ENCODE measurements around the gene CHRND.

The CHRND gene

GRCh38 chr2:232525791-232526371 lies at the start of gene CHRND:
Gene CHRND, plus strand, starts transcription at chr2:232526160. Its CDS starts 56 bp downstream, at chr2:232526216.
- H3K4me1 ChIP-seq, result no peaks in the 10 kb centered on the region
- no peak within 1 kb of the TSS for H3K4me3 ChIP-seq
- H3K27me3 ChIP-seq (ENCODE audit: low read depth), result peaks cover 10% of the 10 kb centered on the region
- in situ Hi-C loops (cut with MboI; ENCODE audit: low sequenced_read_pairs), result loop anchor here (5.0 kb wide), 1 partner anchor 624 kb away; no protein-coding TSS in a partner anchor
- H3K9me3 ChIP-seq, result no peaks in the 10 kb centered on the region
- no peaks in the 10 kb centered on the region for H3K36me3 ChIP-seq (replicated peaks)
- no peak for DNase-seq (ENCODE audit: low spot score in 2 of 2)

DNA sequence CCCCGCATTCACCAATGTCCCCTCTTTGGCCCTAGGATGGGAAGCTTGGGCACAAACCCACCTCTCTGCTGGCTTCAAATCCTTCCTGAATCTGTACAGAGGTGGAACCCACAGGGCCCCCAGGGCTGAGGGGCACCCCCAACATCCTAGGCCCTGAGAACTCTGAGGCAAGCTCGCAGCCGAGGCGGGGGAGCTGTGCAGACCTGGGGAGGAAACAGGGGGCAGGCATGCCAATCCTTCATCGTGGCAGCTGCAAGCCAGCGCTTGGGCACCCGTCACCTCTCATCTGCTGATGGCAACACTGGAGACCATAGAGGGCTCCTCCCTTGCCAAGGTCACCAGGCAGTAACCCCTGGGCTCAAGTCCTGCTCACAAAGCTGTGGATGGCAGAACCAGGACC lies 49.2 kb upstream of the CHRND start:
- no peak for DNase-seq (ENCODE audit: low spot score in 2 of 2)
- Histone ChIP-seq H3K27me3 (ENCODE audit: low read depth) (no peaks in the 10 kb centered on the region; the same call in 1 of the 2 replicates), H3K4me1 (peaks cover 13% of the 10 kb centered on the region), H3K36me3 (replicated peaks) (no peaks in the 10 kb centered on the region), H3K9me3 (no peaks in the 10 kb centered on the region), H3K4me3 (no peak overlapping the region)
- in situ Hi-C loops (cut with MboI; ENCODE audit: low sequenced_read_pairs), result no loop called here

- in situ Hi-C loops (cut with MboI; ENCODE audit: low sequenced_read_pairs), result no loop called here
Measured at GRCh38 chr2:232477751-232478510, 48.0 kb upstream of the CHRND start.

GRCh38 chr2:232478571-232479340 lies 47.2 kb upstream of the CHRND start:
- in situ Hi-C loops (cut with MboI; ENCODE audit: low sequenced_read_pairs), result no loop called here
- H3K9me3 ChIP-seq, result no peaks in the 10 kb centered on the region
- DNase-seq (ENCODE audit: low spot score in 2 of 2), result no peak
- no peaks in the 10 kb centered on the region for H3K36me3 ChIP-seq (replicated peaks)
- H3K4me1 ChIP-seq, result peaks cover 2% of the 10 kb centered on the region; the same call in 1 of the 2 replicates
- H3K4me3 ChIP-seq, result no peak overlapping the region
- H3K27me3 ChIP-seq (ENCODE audit: low read depth), result no peaks in the 10 kb centered on the region

More at GRCh38 chr2:232477751-232478510, 48.0 kb upstream of the CHRND start:
- Histone ChIP-seq H3K4me1 (peaks cover 11% of the 10 kb centered on the region), H3K9me3 (no peaks in the 10 kb centered on the region), H3K4me3 (no peak overlapping the region), H3K36me3 (replicated peaks) (no peaks in the 10 kb centered on the region), H3K27me3 (ENCODE audit: low read depth) (no peaks in the 10 kb centered on the region)
- DNase-seq (ENCODE audit: low spot score in 2 of 2), result no peak

DNA sequence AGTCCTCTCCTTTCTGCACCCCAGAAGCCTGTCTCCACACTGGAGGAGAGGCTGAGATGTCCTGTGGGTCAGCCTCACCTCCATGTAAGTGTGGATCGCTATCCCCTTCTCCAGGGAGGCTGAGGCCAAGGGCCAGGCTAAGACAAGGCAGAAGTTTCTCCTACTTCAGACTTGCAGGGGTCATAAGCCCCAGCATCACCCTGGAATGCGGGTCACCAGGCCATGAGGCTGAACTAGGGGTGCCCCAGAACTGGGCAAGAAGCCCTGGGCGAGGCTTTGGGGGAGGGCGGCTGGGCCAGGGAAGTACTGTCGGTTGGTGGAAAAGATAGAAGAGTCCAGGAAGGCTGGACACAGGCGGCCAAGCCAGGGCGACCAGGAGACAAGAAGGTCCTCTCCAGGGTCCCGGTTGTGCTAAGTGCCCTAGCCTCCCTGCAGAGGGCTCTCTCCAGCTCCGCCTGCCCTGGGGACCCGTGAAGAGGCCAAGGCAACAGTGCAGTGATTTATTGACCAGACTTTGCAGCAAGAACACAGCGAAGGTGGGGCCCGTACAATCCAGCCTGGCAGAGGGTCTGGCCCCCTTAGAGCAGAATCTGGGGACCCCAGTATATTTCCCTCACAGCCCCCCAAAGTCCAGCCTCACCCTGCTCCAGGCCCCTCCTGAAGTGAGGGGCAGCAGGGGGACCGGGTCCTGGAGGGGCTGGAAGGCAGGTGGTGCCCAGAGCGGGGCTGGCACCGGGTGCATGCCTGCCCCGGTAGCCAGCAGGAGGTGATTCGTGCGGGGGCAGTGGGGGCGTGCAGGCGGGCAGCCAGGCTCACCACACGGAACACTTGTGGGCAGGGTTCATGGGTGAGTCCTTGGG lies 46.4 kb upstream of the CHRND start:
- in situ Hi-C loops (cut with MboI; ENCODE audit: low sequenced_read_pairs), result no loop called here

DNA sequence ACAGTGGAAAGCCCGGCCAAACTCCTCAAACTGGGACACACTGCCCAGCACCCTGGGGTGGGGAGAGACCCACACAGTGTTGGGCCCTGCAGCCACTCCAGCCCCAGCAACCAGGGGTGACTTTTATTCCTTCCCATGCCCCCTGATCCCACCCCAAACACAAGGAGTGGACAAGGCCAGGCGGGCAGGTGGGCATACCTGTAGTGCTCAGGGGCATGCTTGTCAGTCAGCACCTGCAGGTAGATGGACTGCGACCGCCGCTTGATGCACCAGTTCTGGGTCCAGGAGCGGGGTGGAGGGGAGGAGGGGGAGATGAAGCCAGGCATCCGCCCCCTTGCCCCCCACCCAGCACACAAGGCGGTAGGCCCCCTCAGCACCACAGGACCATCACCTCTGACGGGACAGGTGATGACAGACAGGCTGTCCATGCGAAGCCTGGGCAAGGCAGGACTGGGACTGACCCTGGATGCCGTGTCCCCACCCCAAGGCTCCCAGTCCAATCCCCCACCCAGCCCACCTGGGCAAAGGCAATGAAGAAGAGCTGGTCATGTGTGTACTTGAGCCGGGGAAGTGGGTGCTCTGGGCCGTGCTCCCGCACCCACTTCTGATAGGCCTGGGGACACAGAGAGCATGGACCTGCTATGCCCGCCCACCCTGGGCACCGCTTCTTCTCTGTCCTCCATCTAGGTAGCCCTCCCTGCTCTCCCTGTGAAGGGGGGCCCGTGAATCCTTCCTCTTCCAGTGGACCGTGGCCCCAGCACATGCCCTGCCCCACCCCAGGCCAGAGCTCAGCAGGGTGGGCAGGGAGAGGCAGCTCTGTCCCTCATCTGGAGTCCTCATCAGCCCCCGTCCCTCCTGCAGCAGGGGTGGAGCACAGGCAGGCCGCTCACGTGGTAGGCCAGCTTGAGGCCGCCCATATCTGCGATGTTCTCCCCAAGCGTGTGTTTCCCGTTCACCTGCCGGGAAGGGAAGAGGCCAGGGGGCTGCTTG lies 45.5 kb upstream of the CHRND start:
- Histone ChIP-seq H3K9me3 (no peaks in the 10 kb centered on the region), H3K36me3 (replicated peaks) (no peaks in the 10 kb centered on the region), H3K4me1 (no peaks in the 10 kb centered on the region), H3K27me3 (ENCODE audit: low read depth) (peaks cover 12% of the 10 kb centered on the region), H3K4me3 (no peak overlapping the region)
- in situ Hi-C loops (cut with MboI; ENCODE audit: low sequenced_read_pairs), result no loop called here
- no peak for DNase-seq (ENCODE audit: low spot score in 2 of 2)

More for the DNA sequence above, 46.4 kb upstream of the CHRND start:
- Histone ChIP-seq H3K27me3 (ENCODE audit: low read depth) (peaks cover 2% of the 10 kb centered on the region), H3K36me3 (replicated peaks) (no peaks in the 10 kb centered on the region), H3K4me1 (no peaks in the 10 kb centered on the region), H3K9me3 (no peaks in the 10 kb centered on the region), H3K4me3 (no peak overlapping the region)
- DNase-seq (ENCODE audit: low spot score in 2 of 2), result no peak

- Histone ChIP-seq H3K4me3 (no peak overlapping the region), H3K4me1 (no peaks in the 10 kb centered on the region), H3K27me3 (ENCODE audit: low read depth) (peaks cover 21% of the 10 kb centered on the region), H3K9me3 (no peaks in the 10 kb centered on the region), H3K36me3 (replicated peaks) (no peaks in the 10 kb centered on the region)
- in situ Hi-C loops (cut with MboI; ENCODE audit: low sequenced_read_pairs), result no loop called here
- no peak for DNase-seq (ENCODE audit: low spot score in 2 of 2)
Measured at GRCh38 chr2:232481322-232482140, 44.4 kb upstream of the CHRND start.

DNA sequence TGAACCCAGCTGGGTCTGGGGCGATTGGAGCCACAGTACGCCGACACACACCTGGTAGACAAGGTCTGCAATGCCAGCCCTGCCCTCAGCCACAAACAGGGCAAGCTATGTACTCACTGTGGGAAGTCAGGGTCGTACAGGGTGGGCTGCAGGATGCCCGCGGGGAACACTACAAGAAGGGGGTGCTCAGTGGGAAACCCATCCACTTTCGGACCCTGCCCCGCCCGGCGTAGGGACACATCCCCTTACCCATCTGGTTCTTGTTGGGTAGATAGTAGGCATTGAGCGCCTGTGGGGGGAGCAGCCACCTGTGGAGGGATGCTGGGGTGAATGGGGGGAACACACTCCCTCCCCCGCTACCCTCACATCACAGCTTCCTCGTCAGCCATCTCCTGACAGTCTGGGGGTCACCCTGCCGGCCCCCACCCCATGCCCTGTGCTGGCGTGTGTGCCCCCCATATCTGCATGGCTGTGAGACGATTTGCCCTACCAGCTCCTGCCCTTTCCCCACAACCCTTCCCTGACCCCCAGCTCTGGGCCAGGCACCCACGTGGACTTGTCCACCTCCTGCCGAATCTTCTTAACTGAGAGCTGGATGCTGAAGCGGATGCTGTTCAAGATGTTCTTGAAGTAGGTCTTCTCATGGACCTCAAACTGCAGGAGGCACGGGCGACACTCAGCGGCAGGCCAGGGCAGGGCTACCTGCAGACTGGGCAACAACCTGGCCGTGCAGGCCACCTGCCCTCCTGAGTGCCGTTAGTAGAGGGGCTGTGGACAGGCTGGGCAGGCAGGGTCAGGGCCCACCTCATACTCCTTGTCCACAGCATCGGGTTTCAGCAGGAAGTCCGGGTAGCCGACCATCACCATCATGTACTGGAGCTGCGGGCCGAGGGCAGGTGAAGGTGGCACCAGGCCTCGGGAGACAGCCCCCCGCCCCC lies 43.4 kb upstream of the CHRND start:
- Histone ChIP-seq H3K4me1 (no peaks in the 10 kb centered on the region), H3K9me3 (no peaks in the 10 kb centered on the region), H3K4me3 (no peak overlapping the region), H3K36me3 (replicated peaks) (no peaks in the 10 kb centered on the region), H3K27me3 (ENCODE audit: low read depth) (peaks cover 29% of the 10 kb centered on the region)
- DNase-seq (ENCODE audit: low spot score in 2 of 2), result no peak
- in situ Hi-C loops (cut with MboI; ENCODE audit: low sequenced_read_pairs), result no loop called here

GRCh38 chr2:232483311-232483922 lies 42.5 kb upstream of the CHRND start:
- no peaks in the 10 kb centered on the region for H3K4me1 ChIP-seq
- peaks cover 35% of the 10 kb centered on the region for H3K27me3 ChIP-seq (ENCODE audit: low read depth)
- no peaks in the 10 kb centered on the region for H3K36me3 ChIP-seq (replicated peaks)
- DNase-seq (ENCODE audit: low spot score in 2 of 2), result no peak
- no peak overlapping the region for H3K4me3 ChIP-seq
- in situ Hi-C loops (cut with MboI; ENCODE audit: low sequenced_read_pairs), result no loop called here
- H3K9me3 ChIP-seq, result no peaks in the 10 kb centered on the region

- in situ Hi-C loops (cut with MboI; ENCODE audit: low sequenced_read_pairs), result no loop called here
- peaks cover 42% of the 10 kb centered on the region for H3K27me3 ChIP-seq (ENCODE audit: low read depth)
- H3K9me3 ChIP-seq, result no peaks in the 10 kb centered on the region
Measured at GRCh38 chr2:232483923-232484627, 41.9 kb upstream of the CHRND start.

More at GRCh38 chr2:232483923-232484627, 41.9 kb upstream of the CHRND start:
- no peaks in the 10 kb centered on the region for H3K4me1 ChIP-seq
- DNase-seq (ENCODE audit: low spot score in 2 of 2), result no peak
- H3K36me3 ChIP-seq (replicated peaks), result no peaks in the 10 kb centered on the region
- H3K4me3 ChIP-seq, result no peak overlapping the region
